WTC11 (cell line): ENCODE data around the gene MRPL33. TPM values are rescaled to one million over a fixed set of nuclear protein-coding genes. Genes with fewer than 3 reads are reported as not detected.

Experiments used
- ATAC-seq: fragments of 200-7000 bp; cut with Tn5 transposase; 2 replicates; pipeline ENCODE4 v1.10.0; 2021; ENCODE audit warnings: mild to moderate bottlenecking, moderate library complexity
- CTCF ChIA-PET: fragments of 300-600 bp; sonication (Branson Sonifier 250); formaldehyde crosslinking; loops from one replicate; lab custom pipeline; 2021; ENCODE audit warnings: antibody characterized with exemption; lab: Charles Lee
- POLR2A ChIA-PET: fragments of 350-600 bp; sonication (Branson Sonifier 250); formaldehyde crosslinking; loops from one replicate; lab custom pipeline; 2021; ENCODE audit warnings: antibody characterized with exemption; lab: Charles Lee
- DNase-seq: peaks from one replicate; pipeline ENCODE4 v3.0.0; 2021; ENCODE audit warnings: low spot score
- H3K27ac Mint-ChIP-seq: 2 replicates; pipeline ENCODE4 v1.8.0; 2021; ENCODE audit warnings: mixed read lengths
- H3K27me3 Mint-ChIP-seq: 2 replicates; pipeline ENCODE4 v1.8.0; 2021; ENCODE audit warnings: low read depth, mild to moderate bottlenecking, moderate library complexity, mixed read lengths
- H3K36me3 Mint-ChIP-seq: 2 replicates; pipeline ENCODE4 v1.8.0; 2021; ENCODE audit warnings: mixed read lengths
- H3K4me1 Mint-ChIP-seq: 2 replicates; pipeline ENCODE4 v1.8.0; 2022; ENCODE audit warnings: mixed read lengths
- H3K4me3 Mint-ChIP-seq: 2 replicates; pipeline ENCODE4 v1.8.0; 2021; ENCODE audit warnings: mild to moderate bottlenecking, moderate library complexity, mixed read lengths
- H3K9me3 Mint-ChIP-seq: 2 replicates; pipeline ENCODE4 v1.8.0; 2021; ENCODE audit warnings: mixed read lengths
- CREM ChIP-seq: sonication (generic); formaldehyde crosslinking; IDR thresholded peaks from 2 replicates; pipeline ENCODE4 v1.8.1; 2022; ENCODE audit warnings: mild to moderate bottlenecking, missing genetic modification reagents, moderate library complexity
- FOXK1 ChIP-seq: sonication (generic); formaldehyde crosslinking; IDR thresholded peaks from 2 replicates; pipeline ENCODE4 v1.8.0; 2022; ENCODE audit warnings: mild to moderate bottlenecking, moderate library complexity, missing genetic modification reagents
- GRHL2 ChIP-seq: fragments of 250-450 bp; sonication (Bioruptor Pico); IDR thresholded peaks from 2 replicates; pipeline ENCODE4 v1.8.0; 2022; ENCODE audit warnings: mild to moderate bottlenecking, moderate library complexity; ENCODE audit not compliant: insufficient replicate concordance, severe bottlenecking
- JAZF1 ChIP-seq: fragments of 250-450 bp; sonication (Bioruptor Pico); IDR thresholded peaks from 2 replicates; pipeline ENCODE4 v1.9.0; 2021; ENCODE audit warnings: moderate library complexity, mild to moderate bottlenecking, inconsistent platforms
- MXD4 ChIP-seq: fragments of 250-450 bp; sonication (Bioruptor Pico); IDR thresholded peaks from 2 replicates; pipeline ENCODE4 v1.8.0; 2021; ENCODE audit warnings: mild to moderate bottlenecking, moderate library complexity, borderline replicate concordance
- NFATC4 ChIP-seq: fragments of 250-450 bp; sonication (Bioruptor Pico); IDR thresholded peaks from 2 replicates; pipeline ENCODE4 v1.9.0; 2021; ENCODE audit warnings: mild to moderate bottlenecking
- NFE2L1 ChIP-seq: sonication (generic); formaldehyde crosslinking; IDR thresholded peaks from 2 replicates; pipeline ENCODE4 v1.8.1; 2023; ENCODE audit warnings: missing genetic modification reagents
- PRRX2 ChIP-seq: fragments of 250-450 bp; sonication (Bioruptor Pico); IDR thresholded peaks from 2 replicates; pipeline ENCODE4 v1.8.0; 2021; ENCODE audit warnings: mild to moderate bottlenecking
- RELA ChIP-seq: sonication (generic); formaldehyde crosslinking; IDR thresholded peaks from 2 replicates; pipeline ENCODE4 v1.8.1; 2022; ENCODE audit warnings: missing genetic modification reagents, mild to moderate bottlenecking, borderline replicate concordance
- SMAD3 ChIP-seq: sonication (generic); formaldehyde crosslinking; IDR thresholded peaks from 2 replicates; pipeline ENCODE4 v1.8.0; 2022; ENCODE audit warnings: missing genetic modification reagents, mild to moderate bottlenecking, borderline replicate concordance
- SMAD4 ChIP-seq: sonication (generic); formaldehyde crosslinking; IDR thresholded peaks from 2 replicates; pipeline ENCODE4 v1.8.0; 2022; ENCODE audit warnings: mild to moderate bottlenecking, missing genetic modification reagents
- SP1 ChIP-seq: sonication (generic); formaldehyde crosslinking; conservative IDR thresholded peaks from 2 replicates; pipeline ENCODE4 v1.8.1; 2022; ENCODE audit warnings: missing genetic modification reagents
- ZNF138 ChIP-seq: sonication (generic); formaldehyde crosslinking; conservative IDR thresholded peaks from 2 replicates; pipeline ENCODE4 v1.8.1; 2022; ENCODE audit warnings: mild to moderate bottlenecking, moderate library complexity, missing genetic modification reagents
- ZNF317 ChIP-seq: sonication (generic); formaldehyde crosslinking; IDR thresholded peaks from 2 replicates; pipeline ENCODE4 v1.8.1; 2023; ENCODE audit warnings: low read depth, mild to moderate bottlenecking, moderate library complexity, missing genetic modification reagents, borderline replicate concordance
- ZNF671 ChIP-seq: fragments of 250-450 bp; sonication (Bioruptor Pico); IDR thresholded peaks from 2 replicates; pipeline ENCODE4 v1.8.0; 2021; ENCODE audit warnings: mild to moderate bottlenecking
- total RNA-seq: library from RNA; stranded (reverse); gene quantifications from 3 replicates; pipeline ENCODE4 v1.2.3, GENCODE V29; 2021
- TF ChIP-seq, protein P1 (sequence below): fragments of 250-450 bp; sonication (Bioruptor Pico); conservative IDR thresholded peaks from 2 replicates; pipeline ENCODE4 v1.9.0; 2021; ENCODE audit warnings: mild to moderate bottlenecking
- TF ChIP-seq, protein P2 (sequence below): sonication (generic); formaldehyde crosslinking; IDR thresholded peaks from 2 replicates; pipeline ENCODE4 v1.8.0; 2022; ENCODE audit warnings: mild to moderate bottlenecking, missing genetic modification reagents
- TF ChIP-seq, protein P3 (sequence below): sonication (generic); formaldehyde crosslinking; IDR thresholded peaks from 2 replicates; pipeline ENCODE4 v1.8.0; 2022; ENCODE audit warnings: mild to moderate bottlenecking, missing genetic modification reagents
- TF ChIP-seq, protein P4 (sequence below): sonication (generic); formaldehyde crosslinking; IDR thresholded peaks from 2 replicates; pipeline ENCODE4 v1.8.0; 2022; ENCODE audit warnings: missing genetic modification reagents
- TF ChIP-seq, protein P5 (sequence below): fragments of 250-450 bp; sonication (Bioruptor Pico); IDR thresholded peaks from 2 replicates; pipeline ENCODE4 v1.9.0; 2021; ENCODE audit warnings: moderate library complexity, mild to moderate bottlenecking, inconsistent platforms, borderline replicate concordance
- TF ChIP-seq, protein P6 (sequence below): sonication (generic); formaldehyde crosslinking; IDR thresholded peaks from 2 replicates; pipeline ENCODE4 v1.8.1; 2023; ENCODE audit warnings: mild to moderate bottlenecking, missing genetic modification reagents, moderate library complexity

MRPL33 gene
- total RNA-seq, 1 experiment from 2014 or later, result 52.5 TPM

DNA sequence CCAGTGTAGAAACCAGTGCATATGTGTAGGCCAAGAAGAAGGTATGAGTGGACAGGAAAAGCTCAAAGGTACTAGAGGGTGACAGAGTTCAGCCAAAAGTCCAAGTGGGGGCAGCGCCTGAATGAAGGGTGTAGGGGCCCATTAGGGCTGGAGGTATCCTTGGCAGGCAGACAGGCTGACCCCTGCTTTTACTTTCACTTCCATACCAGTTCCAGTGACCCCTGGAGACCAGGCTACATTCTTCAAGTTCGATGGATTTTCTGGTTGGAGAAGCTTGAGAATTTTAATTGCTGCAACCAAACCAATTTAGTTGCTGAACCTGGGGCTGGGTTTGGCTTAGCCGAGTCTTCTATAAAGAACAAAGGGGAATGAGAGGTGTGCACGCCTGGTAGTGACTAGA lies 42.3 kb upstream of the MRPL33 start:
- ChIA-PET CTCF (interaction anchor here (1.0 kb wide), 1 partner anchor 25 kb away, joined by 3 read pairs; no protein-coding TSS in a partner anchor), POLR2A (no interaction called here)
- ATAC-seq, result no peak
- Mint-ChIP-seq H3K27ac (no peak overlapping the region), H3K4me3 (no peak overlapping the region), H3K36me3 (no peaks in the 10 kb centered on the region), H3K27me3 (no peaks in the 10 kb centered on the region), H3K4me1 (peaks cover 14% of the 10 kb centered on the region), H3K9me3 (no peaks in the 10 kb centered on the region)
- no peak for DNase-seq
- TF ChIP-seq RELA (CRISPR knock-in tag) (no peak), NFATC4 (no peak), MXD4 (no peak), CREM (no peak), SMAD3 (no peak), JAZF1 (CRISPR knock-in tag) (no peak), NFE2L1 (no peak), SP1 (no peak), PRRX2 (CRISPR knock-in tag) (no peak), ZNF317 (CRISPR knock-in tag) (no peak), GRHL2 (CRISPR knock-in tag) (no peak)
- TF ChIP-seq, protein P1, sequence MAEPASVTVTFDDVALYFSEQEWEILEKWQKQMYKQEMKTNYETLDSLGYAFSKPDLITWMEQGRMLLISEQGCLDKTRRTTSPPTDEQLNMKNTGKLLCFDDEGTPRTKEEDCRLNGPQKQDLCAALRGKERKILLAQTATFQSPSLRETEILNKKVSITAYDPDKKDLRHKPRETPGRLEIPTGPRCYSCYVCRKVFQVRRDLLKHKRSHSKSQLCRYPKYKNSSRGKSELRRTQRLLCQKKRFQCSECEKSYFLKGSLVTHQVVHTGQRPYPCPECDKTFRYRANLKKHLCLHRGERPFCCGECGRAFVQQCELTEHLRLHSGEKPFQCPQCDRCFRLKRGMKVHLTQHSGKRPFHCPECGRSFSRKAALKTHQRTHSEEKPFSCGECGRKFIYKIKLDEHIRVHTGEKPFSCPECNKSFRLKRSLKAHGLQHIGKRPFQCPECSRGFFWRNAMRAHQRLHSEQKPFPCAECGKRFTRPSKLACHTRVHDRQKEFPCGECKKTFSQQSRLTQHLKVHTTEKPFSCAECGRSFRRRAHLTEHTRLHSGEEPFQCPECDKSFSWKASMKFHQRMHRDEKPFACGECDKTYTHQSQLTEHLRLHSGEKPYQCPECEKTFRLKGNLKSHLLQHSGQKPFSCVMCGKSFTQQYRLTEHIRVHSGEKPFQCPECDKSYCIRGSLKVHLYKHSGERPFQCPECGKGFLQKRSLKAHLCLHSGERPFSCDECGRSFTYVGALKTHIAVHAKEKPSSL (CRISPR knock-in tag), result no peak
- TF ChIP-seq, protein P2, sequence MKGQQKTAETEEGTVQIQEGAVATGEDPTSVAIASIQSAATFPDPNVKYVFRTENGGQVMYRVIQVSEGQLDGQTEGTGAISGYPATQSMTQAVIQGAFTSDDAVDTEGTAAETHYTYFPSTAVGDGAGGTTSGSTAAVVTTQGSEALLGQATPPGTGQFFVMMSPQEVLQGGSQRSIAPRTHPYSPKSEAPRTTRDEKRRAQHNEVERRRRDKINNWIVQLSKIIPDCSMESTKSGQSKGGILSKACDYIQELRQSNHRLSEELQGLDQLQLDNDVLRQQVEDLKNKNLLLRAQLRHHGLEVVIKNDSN (CRISPR knock-in tag), result no peak

DNA sequence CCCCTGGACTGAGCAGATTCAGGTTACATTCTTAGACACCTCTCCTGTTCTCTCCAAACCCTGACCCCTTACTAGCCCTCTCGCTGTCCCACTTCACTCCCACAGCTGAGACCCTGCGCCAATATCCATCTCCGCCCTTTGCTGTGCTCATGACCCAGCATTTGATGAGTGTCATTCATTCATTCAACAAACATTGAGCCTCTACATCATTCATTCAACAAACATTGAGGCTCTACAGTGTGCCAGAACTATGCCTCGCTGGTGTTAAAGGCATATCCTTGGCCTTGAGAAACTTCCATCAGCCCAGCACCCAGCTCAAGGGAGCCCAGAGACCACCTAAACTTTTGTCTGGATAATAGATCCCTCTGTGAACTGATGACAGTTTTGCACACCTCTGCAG lies 41.9 kb upstream of the MRPL33 start:
- Mint-ChIP-seq H3K4me3 (no peak overlapping the region), H3K4me1 (peaks cover 13% of the 10 kb centered on the region), H3K27me3 (peaks cover 2% of the 10 kb centered on the region; the same call in 1 of the 2 replicates), H3K27ac (no peak overlapping the region), H3K36me3 (no peaks in the 10 kb centered on the region), H3K9me3 (no peaks in the 10 kb centered on the region)
- CTCF ChIA-PET, result interaction anchor here (1.0 kb wide), 1 partner anchor 24 kb away, joined by 3 read pairs; no protein-coding TSS in a partner anchor
- POLR2A ChIA-PET, result no interaction called here
- TF ChIP-seq, protein P3, sequence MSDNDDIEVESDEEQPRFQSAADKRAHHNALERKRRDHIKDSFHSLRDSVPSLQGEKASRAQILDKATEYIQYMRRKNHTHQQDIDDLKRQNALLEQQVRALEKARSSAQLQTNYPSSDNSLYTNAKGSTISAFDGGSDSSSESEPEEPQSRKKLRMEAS (CRISPR knock-in tag), result no peak
- no peak for TF ChIP-seq ZNF671 (CRISPR knock-in tag)
- TF ChIP-seq, protein P4, sequence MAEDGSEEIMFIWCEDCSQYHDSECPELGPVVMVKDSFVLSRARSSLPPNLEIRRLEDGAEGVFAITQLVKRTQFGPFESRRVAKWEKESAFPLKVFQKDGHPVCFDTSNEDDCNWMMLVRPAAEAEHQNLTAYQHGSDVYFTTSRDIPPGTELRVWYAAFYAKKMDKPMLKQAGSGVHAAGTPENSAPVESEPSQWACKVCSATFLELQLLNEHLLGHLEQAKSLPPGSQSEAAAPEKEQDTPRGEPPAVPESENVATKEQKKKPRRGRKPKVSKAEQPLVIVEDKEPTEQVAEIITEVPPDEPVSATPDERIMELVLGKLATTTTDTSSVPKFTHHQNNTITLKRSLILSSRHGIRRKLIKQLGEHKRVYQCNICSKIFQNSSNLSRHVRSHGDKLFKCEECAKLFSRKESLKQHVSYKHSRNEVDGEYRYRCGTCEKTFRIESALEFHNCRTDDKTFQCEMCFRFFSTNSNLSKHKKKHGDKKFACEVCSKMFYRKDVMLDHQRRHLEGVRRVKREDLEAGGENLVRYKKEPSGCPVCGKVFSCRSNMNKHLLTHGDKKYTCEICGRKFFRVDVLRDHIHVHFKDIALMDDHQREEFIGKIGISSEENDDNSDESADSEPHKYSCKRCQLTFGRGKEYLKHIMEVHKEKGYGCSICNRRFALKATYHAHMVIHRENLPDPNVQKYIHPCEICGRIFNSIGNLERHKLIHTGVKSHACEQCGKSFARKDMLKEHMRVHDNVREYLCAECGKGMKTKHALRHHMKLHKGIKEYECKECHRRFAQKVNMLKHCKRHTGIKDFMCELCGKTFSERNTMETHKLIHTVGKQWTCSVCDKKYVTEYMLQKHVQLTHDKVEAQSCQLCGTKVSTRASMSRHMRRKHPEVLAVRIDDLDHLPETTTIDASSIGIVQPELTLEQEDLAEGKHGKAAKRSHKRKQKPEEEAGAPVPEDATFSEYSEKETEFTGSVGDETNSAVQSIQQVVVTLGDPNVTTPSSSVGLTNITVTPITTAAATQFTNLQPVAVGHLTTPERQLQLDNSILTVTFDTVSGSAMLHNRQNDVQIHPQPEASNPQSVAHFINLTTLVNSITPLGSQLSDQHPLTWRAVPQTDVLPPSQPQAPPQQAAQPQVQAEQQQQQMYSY (CRISPR knock-in tag), result no peak
- TF ChIP-seq ZNF138 (CRISPR knock-in tag), result no peak
- TF ChIP-seq, protein P5, sequence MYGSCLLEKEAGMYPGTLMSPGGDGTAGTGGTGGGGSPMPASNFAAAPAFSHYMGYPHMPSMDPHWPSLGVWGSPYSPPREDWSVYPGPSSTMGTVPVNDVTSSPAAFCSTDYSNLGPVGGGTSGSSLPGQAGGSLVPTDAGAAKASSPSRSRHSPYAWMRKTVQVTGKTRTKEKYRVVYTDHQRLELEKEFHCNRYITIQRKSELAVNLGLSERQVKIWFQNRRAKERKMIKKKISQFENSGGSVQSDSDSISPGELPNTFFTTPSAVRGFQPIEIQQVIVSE (CRISPR knock-in tag), result no peak
- no peak for TF ChIP-seq SMAD4 (CRISPR knock-in tag)
- TF ChIP-seq, protein P6, sequence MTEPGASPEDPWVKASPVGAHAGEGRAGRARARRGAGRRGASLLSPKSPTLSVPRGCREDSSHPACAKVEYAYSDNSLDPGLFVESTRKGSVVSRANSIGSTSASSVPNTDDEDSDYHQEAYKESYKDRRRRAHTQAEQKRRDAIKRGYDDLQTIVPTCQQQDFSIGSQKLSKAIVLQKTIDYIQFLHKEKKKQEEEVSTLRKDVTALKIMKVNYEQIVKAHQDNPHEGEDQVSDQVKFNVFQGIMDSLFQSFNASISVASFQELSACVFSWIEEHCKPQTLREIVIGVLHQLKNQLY (CRISPR knock-in tag), result no peak
- no peak for TF ChIP-seq FOXK1 (CRISPR knock-in tag)
- no peak for DNase-seq
- no peak for ATAC-seq
